GM23248 (cell line): ENCODE data around the gene ADCY6. TPM values are rescaled to one million over a fixed set of nuclear protein-coding genes. Genes with fewer than 3 reads are reported as not detected.

ENCODE experiments used
- DNase-seq: peaks from one replicate; pipeline ENCODE4 v3.0.0-alpha.2; 2015
- H2AFZ ChIP-seq: fragments of 200-600 bp; sonication (generic); 2 replicates; pipeline ENCODE4 v1.6.1; 2016; ENCODE audit warnings: antibody characterized with exemption
- H3F3A ChIP-seq: fragments of 200-600 bp; sonication (generic); 2 replicates; pipeline ENCODE4 v1.6.1; 2016; ENCODE audit warnings: mild to moderate bottlenecking, antibody characterized with exemption, mixed run types; ENCODE audit not compliant: insufficient read depth
- H3K27ac ChIP-seq: fragments of 200-600 bp; sonication (generic); 2 replicates; pipeline ENCODE4 v1.5.1; 2016; ENCODE audit warnings: mild to moderate bottlenecking
- H3K27me3 ChIP-seq: fragments of 200-600 bp; sonication (generic); replicated peaks from 2 replicates; pipeline ENCODE4 v1.6.1; 2016; ENCODE audit warnings: mild to moderate bottlenecking; ENCODE audit not compliant: insufficient read depth
- H3K36me3 ChIP-seq: fragments of 200-600 bp; sonication (generic); 2 replicates; pipeline ENCODE4 v1.6.1; 2016; ENCODE audit warnings: low read depth, mild to moderate bottlenecking
- H3K4me1 ChIP-seq: fragments of 200-600 bp; sonication (generic); 2 replicates; pipeline ENCODE4 v1.6.1; 2016; ENCODE audit warnings: mild to moderate bottlenecking; ENCODE audit not compliant: insufficient read depth
- H3K4me2 ChIP-seq: fragments of 200-600 bp; sonication (generic); one replicate; pipeline ENCODE4 v1.6.1; 2016; ENCODE audit warnings: mild to moderate bottlenecking; ENCODE audit not compliant: unreplicated experiment
- H3K4me3 ChIP-seq: fragments of 200-600 bp; sonication (generic); 2 replicates; pipeline ENCODE4 v1.5.1; 2016; ENCODE audit warnings: mild to moderate bottlenecking
- H3K79me2 ChIP-seq: fragments of 200-600 bp; sonication (generic); 2 replicates; pipeline ENCODE4 v1.6.1; 2016; ENCODE audit warnings: mild to moderate bottlenecking; ENCODE audit not compliant: insufficient read depth
- H3K9ac ChIP-seq: fragments of 200-600 bp; sonication (generic); 2 replicates; pipeline ENCODE4 v1.6.1; 2016; ENCODE audit warnings: mild to moderate bottlenecking
- H3K9me2 ChIP-seq: fragments of 200-600 bp; sonication (generic); 2 replicates; pipeline ENCODE4 v1.6.1; 2016; ENCODE audit warnings: mixed run types, mild to moderate bottlenecking, moderate library complexity; ENCODE audit not compliant: insufficient read depth
- H3K9me3 ChIP-seq: fragments of 200-600 bp; sonication (generic); one replicate; pipeline ENCODE4 v1.6.1; 2017; ENCODE audit warnings: low read depth
- H4K20me1 ChIP-seq: fragments of 200-600 bp; sonication (generic); 2 replicates; pipeline ENCODE4 v1.6.0; 2016; ENCODE audit not compliant: insufficient read depth
- EZH2 ChIP-seq: fragments of 200-600 bp; sonication (generic); IDR thresholded peaks from 2 replicates; pipeline ENCODE4 v1.6.1; 2018; ENCODE audit warnings: antibody characterized with exemption, mild to moderate bottlenecking; ENCODE audit not compliant: insufficient read depth, poor library complexity, severe bottlenecking
- EZH2phosphoT487 ChIP-seq: fragments of 200-600 bp; sonication (generic); IDR thresholded peaks from 2 replicates; pipeline ENCODE4 v1.6.1; 2018; ENCODE audit warnings: antibody characterized with exemption, moderate library complexity, mild to moderate bottlenecking, low read depth; ENCODE audit not compliant: insufficient read depth
- WGBS, 2 experiments: methylation state at CpG; one replicate each; pipeline ENCODE4 v1.1.6; 2015 to 2017; ENCODE audit warnings: low lambda C conversion rate in 2 of 2, low coverage in 1 of 2; ENCODE audit errors: missing lambda C conversion rate in 2 of 2; 5-methylcytosine and 5-hydroxymethylcytosine counted together
- in situ Hi-C: fragments of 300-500 bp; cut with MboI; formaldehyde crosslinking; loops from 2 replicates; pipeline ENCODE4 v1.15.0; 2020
- polyA plus RNA-seq: library from polyadenylated mRNA; unstranded; fragments of >200 nt; fragmentation: Nextera tagmentation; extraction: Ambion mirVana; gene quantifications from 2 replicates; pipeline ENCODE4 v1.2.1, GENCODE V29; 2016
- total RNA-seq: library from RNA; depleted of rRNA; stranded (reverse); fragments of >200 nt; shearing (Covaris generic); gene quantifications from 2 replicates; pipeline ENCODE4 v1.2.3, GENCODE V29; 2014

ADCY6 gene
- total and polyA plus RNA-seq, 2 experiments from 2014 or later, result 4.1 to 24.8 TPM

DNA sequence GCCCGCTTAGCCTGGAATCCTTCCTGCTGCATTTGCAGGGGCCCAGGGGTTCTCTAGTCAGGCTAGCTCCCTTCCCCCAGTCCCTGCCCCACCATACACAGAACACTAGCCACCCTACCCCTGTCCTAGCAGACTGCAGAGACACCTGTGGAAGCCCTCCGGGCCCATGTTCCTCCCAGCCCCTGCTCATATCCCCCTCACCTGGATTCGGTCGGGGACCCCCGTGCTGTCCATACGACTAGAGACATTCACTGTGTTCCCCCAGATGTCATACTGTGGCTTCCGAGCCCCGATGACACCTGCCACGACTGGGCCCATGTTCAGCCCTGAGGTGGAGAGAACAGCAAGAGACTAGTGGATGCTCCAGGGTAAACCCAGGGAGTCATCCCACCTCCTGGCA lies 20.2 kb downstream of the ADCY6 start:
- no peak overlapping the region for H3K9ac ChIP-seq
- in situ Hi-C loops, result no loop called here
- no peaks in the 10 kb centered on the region for H3F3A ChIP-seq
- H3K27me3 ChIP-seq, result no peaks in the 10 kb centered on the region
- no peak overlapping the region for H3K27ac ChIP-seq
- H4K20me1 ChIP-seq, result no peaks in the 10 kb centered on the region
- H2AFZ ChIP-seq, result no peak overlapping the region
- H3K4me3 ChIP-seq, result no peak overlapping the region
- WGBS, 2 experiments, result 92 to 94% methylated on average over 9 of the region's 9 CpGs
- H3K9me2 ChIP-seq, result no peaks in the 10 kb centered on the region
- no peaks in the 10 kb centered on the region for H3K79me2 ChIP-seq
- H3K4me1 ChIP-seq, result peaks cover 19% of the 10 kb centered on the region
- H3K4me2 ChIP-seq, result no peak overlapping the region
- H3K9me3 ChIP-seq, result no peaks in the 10 kb centered on the region
- TF ChIP-seq EZH2phosphoT487, result no peak
- no peak for TF ChIP-seq EZH2
- peaks cover 7% of the 10 kb centered on the region; the same call in 1 of the 2 replicates for H3K36me3 ChIP-seq
- no peak for DNase-seq

DNA sequence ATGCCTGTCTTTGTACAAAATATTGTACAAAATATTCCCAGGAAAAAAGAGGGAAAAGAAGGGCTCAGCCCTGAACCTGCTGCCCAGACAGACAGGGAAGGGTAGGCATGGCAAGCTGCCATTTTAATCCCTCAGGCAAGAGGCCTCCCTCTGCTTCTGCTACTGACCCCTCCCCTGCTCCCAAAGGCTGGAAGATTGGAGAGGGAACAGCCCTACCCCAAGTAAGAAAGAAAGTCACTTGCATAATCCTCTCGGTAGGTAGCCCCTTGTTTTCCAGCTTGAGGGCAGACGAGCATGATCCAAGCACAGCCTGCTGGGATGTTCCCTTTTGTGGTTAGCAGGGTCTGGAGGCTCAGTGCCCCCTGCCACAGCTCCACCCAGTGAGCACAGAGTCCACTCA lies 20.7 kb downstream of the ADCY6 start:
- Histone ChIP-seq H3K36me3 (peaks cover 7% of the 10 kb centered on the region; the same call in 1 of the 2 replicates), H3K79me2 (no peaks in the 10 kb centered on the region), H2AFZ (no peak overlapping the region), H3K4me3 (no peak overlapping the region), H3K4me2 (no peak overlapping the region), H3K9me3 (no peaks in the 10 kb centered on the region), H3K27ac (no peak overlapping the region), H3K9me2 (no peaks in the 10 kb centered on the region), H3F3A (no peaks in the 10 kb centered on the region), H3K4me1 (peaks cover 19% of the 10 kb centered on the region), H4K20me1 (no peaks in the 10 kb centered on the region), H3K9ac (no peak overlapping the region), H3K27me3 (no peaks in the 10 kb centered on the region)
- TF ChIP-seq EZH2, result no peak
- no peak for TF ChIP-seq EZH2phosphoT487
- no peak for DNase-seq
- in situ Hi-C loops, result no loop called here
- WGBS, 2 experiments, result 100% methylated on average over 2 of the region's 2 CpGs

DNA sequence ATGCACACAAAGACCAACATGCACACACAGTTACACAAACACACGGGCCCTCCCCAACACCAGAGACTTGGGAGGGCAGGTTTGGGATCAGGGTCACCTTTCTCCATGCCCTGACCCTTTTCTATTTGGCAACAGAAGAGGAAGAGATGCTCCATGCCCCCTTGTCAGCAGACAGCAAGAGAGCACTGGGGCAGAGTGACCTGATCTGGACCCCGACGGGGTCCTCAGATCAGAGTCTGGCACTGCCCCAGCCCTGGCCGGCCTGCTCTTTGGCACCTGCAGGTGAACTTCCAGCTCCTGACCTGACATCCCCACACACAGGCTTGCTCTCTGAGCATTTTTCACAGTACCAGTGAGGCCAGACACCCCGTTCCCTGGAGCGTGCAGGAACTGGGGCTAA lies 21.4 kb downstream of the ADCY6 start:
- TF ChIP-seq EZH2phosphoT487 (no peak), EZH2 (no peak)
- Histone ChIP-seq H2AFZ (no peak overlapping the region), H3K9ac (no peak overlapping the region), H3K4me3 (no peak overlapping the region), H3K4me1 (peaks cover 19% of the 10 kb centered on the region), H3F3A (no peaks in the 10 kb centered on the region), H3K27ac (no peak overlapping the region), H3K27me3 (no peaks in the 10 kb centered on the region), H3K36me3 (peaks cover 7% of the 10 kb centered on the region; the same call in 1 of the 2 replicates), H3K79me2 (no peaks in the 10 kb centered on the region), H3K9me2 (no peaks in the 10 kb centered on the region), H3K9me3 (no peaks in the 10 kb centered on the region), H3K4me2 (no peak overlapping the region), H4K20me1 (no peaks in the 10 kb centered on the region)
- DNase-seq, result no peak
- in situ Hi-C loops, result no loop called here
- WGBS, 2 experiments, result 75 to 83% methylated on average over 6 of the region's 6 CpGs

DNA sequence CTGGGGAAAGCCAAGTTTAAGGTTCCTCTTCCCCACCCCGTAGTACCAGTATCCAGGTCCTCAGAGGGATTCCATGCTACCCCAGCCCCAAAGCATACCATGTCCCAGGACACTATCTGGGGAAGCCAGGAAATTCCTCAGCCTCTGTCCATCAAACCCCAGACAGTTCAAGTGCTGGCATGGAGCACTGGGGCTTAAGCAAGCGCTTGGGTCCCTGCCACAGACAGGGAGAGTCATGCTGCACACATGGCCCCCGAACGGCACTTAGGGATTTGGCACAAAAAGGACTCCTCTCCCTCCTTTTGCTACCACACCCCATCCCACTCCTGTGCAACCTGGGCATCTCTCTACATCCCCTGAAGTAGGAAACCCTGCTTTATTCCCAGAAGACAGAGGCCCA lies 21.8 kb downstream of the ADCY6 start:
- peak; percentile 48 for DNase-seq
- peaks cover 7% of the 10 kb centered on the region; the same call in 1 of the 2 replicates for H3K36me3 ChIP-seq
- H3K9me2 ChIP-seq, result no peaks in the 10 kb centered on the region
- no peaks in the 10 kb centered on the region for H3K79me2 ChIP-seq
- no peak overlapping the region for H3K4me2 ChIP-seq
- H3K9ac ChIP-seq, result no peak overlapping the region
- 48 to 50% methylated on average over 4 of the region's 4 CpGs for WGBS, 2 experiments
- H4K20me1 ChIP-seq, result no peaks in the 10 kb centered on the region
- no peak overlapping the region for H3K27ac ChIP-seq
- TF ChIP-seq EZH2phosphoT487 (no peak), EZH2 (no peak)
- in situ Hi-C loops, result no loop called here
- no peak overlapping the region for H2AFZ ChIP-seq
- no peaks in the 10 kb centered on the region for H3F3A ChIP-seq
- no peaks in the 10 kb centered on the region for H3K27me3 ChIP-seq
- no peak overlapping the region for H3K4me3 ChIP-seq
- peaks cover 19% of the 10 kb centered on the region for H3K4me1 ChIP-seq
- H3K9me3 ChIP-seq, result no peaks in the 10 kb centered on the region

DNA sequence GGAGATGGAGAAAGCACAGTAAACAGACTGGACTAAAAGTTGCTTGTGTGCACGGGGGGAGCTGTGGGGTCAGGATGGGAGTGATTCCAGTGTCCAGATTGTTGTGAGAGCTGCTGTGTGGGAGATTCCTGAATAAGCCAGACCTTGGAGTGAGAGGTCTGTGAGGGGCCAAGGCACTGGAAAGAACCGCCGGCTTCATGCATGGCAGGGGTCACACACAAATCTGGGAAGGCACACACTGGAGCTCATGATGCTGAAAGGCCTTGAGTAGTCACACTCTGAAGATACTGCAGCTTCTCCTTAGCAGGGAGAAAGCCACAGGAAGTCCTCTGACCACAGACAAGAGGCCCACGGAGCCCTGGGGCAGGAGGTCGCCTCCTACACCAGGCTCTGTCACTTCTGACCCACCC lies 23.1 kb downstream of the ADCY6 start:
- 63 to 70% methylated on average over 5 of the region's 5 CpGs for WGBS, 2 experiments
- Histone ChIP-seq H3K4me1 (peaks cover 19% of the 10 kb centered on the region), H3K9me3 (no peaks in the 10 kb centered on the region), H4K20me1 (no peaks in the 10 kb centered on the region), H3K79me2 (no peaks in the 10 kb centered on the region), H3K4me2 (no peak overlapping the region), H3K4me3 (no peak overlapping the region), H2AFZ (no peak overlapping the region), H3K27me3 (no peaks in the 10 kb centered on the region), H3F3A (no peaks in the 10 kb centered on the region), H3K36me3 (no peaks in the 10 kb centered on the region; the same call in 1 of the 2 replicates), H3K9ac (no peak overlapping the region), H3K27ac (no peak overlapping the region), H3K9me2 (no peaks in the 10 kb centered on the region)
- no peak for TF ChIP-seq EZH2phosphoT487
- no peak for TF ChIP-seq EZH2
- DNase-seq, result peak; percentile 52
- in situ Hi-C loops, result no loop called here
